Left renal pelvis (tissue), 4 donors: ENCODE measurements around the gene ZDHHC9. TPM values are rescaled to one million over a fixed set of nuclear protein-coding genes. Genes with fewer than 3 reads are reported as not detected.

ENCODE experiments used
- DNase-seq, 4 donors: peaks; one replicate each; pipeline ENCODE4 v3.0.0-alpha.2; 2013; ENCODE audit warnings: low read depth in 4 of 4, low spot score in 3 of 4
- polyA plus RNA-seq, 4 donors: library from polyadenylated mRNA; unstranded; fragments of 120-200 nt; gene quantifications; one replicate each; pipeline ENCODE4 v1.2.1, GENCODE V29; 2013; ENCODE audit not compliant: insufficient read length in 4 of 4

The ZDHHC9 gene
- polyA plus RNA-seq, 4 donors = 40.6 to 50.0 (median 44.6) TPM

DNA sequence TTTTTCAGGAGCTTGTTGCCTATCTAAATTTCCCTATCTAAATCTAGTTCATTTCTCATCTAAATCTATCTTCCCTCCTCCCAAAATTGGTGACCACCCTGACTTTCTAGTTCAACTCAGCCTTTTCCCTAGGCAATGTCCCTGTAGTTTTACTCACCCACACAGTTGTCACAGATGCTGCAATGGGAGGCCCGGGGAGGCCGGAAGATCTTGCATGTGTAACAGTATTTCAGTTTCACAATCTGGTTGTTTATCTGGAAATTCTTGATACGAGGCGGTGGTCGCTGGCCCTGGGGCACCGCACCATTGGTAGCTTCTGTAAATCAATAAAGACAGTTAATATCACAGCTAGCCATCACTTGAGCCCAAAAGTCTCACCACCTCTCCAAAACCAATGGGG, 20.2 kb downstream of the ZDHHC9 start:
- DNase-seq = no peak

DNA sequence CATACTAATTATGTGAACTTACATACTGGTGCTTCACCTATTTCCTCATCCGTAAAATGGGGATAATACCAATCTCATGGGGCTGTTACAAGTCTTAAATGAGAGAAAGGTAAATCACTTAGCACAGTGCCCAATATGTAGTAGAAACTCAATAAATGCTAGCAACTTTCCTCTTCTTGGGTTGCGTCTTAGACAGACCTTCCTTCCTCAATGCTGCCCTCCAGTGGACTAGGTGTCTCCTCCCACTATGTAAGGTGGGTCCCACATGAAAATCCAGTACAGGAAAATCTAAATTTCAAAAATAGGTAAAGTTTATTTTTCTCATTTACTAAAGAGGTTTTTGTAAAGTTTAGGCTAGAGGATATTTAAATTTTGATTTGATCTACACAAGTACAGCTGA, 20.6 kb downstream of the ZDHHC9 start:
- DNase-seq = no peak

DNA sequence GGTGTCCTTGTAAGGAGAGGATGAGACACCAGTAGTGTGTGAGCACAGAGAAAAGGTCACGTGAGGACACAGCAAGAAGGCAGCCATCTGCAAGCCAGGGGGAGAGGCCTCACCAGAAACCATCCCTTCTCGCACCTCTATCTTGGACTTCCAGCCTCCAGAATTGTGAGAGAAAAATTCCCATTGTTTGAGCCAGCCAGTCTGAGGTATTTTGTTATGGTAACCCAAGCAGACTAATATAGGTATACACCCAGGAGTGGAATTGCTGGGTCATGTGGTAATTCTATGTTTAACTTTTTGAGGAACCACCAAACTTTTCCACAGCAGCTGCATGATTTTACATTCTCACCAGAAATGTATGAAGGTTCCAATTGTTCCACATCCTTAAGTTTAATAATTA, 25.6 kb downstream of the ZDHHC9 start:
- DNase-seq = no peak

DNA sequence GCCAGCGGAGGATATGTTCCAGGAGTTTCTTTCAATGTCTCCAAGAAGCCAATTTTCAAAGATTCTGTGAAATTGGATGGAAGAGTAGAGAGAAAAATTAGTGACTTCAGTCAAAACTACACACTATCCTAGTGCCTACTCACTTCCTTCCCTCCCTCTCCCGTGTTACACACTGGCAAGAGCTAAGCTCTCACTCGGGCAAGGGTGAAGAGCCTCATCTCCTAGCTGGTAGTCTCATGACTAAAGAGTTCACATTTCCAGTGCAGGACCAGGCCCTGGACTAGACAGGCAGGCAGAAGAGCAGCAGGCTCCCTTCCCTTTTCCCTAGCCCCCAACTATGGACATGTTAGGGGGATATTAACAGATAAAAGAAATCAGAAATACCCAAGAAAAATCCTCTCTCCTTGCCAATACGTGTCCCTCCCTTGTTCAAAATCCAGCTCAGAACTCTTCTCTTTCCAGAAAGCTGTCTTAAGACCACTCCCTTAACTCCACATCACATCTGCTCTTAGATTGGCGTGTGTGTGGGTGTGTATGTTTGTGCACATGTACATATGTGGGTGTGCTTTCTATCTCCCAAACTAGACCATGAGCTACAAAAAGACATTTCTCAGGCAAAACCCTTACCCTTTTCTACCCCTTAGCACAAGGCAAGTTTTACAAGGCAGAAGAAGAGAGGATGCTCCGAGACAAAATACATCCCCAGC, 29.9 kb downstream of the ZDHHC9 start:
- no peak for DNase-seq

DNA sequence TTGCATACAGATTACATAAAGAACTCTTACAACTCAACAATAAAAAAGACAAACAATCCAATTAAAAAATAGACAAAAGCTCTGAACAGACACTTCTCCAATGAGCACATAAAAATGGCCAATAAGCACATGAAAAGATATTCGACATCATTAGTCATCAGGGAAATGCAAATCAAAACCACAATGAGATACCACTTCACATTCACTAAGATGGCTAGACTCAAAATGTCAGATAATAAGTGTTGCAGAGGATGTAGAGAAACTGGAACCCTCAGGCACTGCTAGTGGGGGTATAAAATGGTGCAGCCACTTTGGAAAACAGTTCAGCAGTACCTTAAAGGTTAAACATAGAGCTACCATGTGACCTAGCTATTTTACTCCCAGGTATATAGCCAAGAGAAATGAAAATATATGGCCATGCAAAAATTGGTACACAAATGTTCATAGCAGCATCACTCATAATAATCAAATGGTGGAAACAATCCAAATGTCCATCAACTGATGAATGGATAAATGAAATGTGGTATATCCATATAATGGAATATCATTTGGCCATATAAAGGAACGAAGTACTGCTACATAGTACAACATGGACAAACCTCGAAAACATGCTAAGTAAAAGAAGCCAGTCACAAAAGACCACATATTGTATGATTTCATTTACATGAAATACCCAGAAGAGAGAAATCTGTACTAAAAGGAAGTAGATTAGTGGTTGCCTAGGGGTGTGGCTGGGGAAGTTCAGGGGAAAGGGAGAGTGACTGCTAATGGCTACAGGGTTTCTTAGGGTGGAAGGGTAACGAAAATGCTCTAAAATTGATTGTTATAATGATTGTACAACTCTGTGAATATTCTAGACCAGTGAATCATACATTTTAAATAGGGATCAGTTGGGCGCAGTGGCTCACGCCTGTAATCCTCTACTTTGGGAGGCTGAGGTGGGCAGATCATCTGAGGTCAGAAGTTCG, 34.6 kb downstream of the ZDHHC9 start:
- DNase-seq = no peak

DNA sequence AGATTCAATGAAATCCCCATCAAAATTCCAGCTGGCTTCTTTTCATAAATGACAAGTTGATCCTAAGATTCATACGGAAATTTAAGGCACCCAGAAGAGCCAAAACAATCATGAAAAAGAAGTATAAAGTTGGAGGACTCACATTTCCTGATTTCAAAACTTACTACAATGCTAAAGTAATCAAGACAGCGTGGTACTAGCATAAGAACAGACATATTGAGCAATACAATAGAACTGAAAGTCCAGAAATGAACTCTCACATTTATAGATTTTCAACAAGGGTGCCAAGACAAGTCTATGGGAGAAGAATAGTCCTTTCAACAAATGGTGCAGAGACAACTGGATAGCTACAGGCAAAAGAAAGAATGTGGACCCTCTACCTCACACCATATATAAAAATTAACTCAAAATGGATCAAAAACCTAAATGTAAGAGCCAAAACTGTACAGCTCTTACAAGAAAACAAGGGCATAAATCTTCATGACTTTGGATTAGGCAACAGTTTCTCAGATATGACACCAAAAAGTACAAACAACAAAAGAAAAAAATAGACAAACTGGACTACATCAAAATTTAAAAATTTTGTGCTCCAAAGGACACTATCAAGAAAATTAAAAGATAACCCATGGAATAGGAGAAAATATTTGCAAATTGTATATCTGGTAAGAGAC, 35.4 kb downstream of the ZDHHC9 start:
- no peak for DNase-seq

DNA sequence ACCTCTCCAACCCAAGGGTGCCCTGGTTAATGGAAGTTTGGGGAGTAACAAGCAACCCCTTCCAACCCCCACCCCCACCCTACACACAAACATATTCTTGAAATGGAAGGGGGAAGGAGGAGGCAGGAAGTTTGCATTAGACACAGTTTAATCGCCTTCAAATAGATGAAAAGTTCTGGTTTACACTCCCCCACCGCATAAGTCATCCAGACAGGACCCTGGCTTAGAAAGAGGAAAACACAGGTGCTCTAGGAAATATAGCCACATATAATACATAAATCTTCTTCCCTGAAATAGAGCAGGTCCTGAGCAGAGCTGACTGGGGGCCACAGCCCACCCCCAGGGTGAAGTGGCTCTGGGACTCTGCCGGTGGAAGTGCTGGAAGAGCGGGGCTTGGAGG, 38.9 kb downstream of the ZDHHC9 start:
- DNase-seq = peak in 1 of 4 donors; percentile 25

DNA sequence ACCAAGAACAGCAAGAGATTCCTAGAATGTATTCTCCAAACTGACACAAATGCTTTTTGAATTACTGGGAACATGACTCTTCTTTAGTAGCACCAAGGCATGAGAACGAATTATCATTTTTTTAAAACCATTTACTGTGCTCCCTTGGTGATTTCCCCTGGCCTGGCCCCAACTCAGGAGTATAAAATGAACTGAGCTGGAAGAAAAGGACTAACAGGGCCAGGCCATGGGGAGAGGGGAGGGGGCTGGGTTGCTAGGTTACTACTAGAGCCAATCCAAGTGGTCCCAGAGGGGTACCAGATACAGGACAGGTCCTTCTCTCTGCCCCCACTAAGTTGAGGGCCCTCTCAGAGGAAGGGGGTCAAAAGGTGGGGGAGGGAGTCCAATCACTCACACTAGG, 40.8 kb downstream of the ZDHHC9 start:
- DNase-seq = no peak

DNA sequence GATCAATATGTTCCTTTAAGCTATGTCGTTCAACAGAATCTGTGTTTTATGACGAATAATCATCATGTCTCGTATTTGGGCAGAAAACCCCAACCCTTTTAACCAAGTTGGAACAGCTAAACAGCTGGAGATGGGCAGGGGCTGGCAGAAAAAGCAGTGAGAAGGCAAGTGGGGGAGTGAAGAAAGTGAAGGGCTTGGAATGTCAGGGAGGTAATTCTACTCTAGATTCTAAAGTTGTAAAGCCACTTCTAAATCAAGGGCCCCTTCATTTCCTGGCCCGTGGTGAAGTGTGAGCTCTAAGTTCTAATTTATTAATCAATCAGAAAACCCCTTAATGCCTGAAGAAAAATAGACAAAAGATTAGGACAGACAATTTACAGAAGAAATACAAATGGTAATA, 43.5 kb downstream of the ZDHHC9 start:
- DNase-seq = no peak

DNA sequence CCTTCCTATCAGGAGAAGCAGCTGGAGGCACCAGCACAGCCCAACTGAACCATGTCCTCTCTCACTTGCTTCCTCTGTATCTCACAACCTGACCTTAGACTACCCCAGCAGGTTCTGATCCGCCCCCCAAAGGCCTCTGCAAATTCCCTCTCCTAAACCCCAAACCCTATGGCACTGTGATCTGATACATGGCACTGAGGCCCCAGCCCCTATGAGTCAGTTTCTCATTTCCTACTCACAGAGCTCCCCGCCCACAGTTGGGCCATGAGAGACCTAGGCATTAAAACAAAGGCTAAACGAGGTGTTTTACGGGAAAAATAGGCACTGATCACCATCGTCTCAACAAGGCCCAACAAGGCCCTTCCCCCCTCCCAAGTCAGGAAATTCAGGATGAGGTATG, 44.8 kb downstream of the ZDHHC9 start:
- DNase-seq = no peak

DNA sequence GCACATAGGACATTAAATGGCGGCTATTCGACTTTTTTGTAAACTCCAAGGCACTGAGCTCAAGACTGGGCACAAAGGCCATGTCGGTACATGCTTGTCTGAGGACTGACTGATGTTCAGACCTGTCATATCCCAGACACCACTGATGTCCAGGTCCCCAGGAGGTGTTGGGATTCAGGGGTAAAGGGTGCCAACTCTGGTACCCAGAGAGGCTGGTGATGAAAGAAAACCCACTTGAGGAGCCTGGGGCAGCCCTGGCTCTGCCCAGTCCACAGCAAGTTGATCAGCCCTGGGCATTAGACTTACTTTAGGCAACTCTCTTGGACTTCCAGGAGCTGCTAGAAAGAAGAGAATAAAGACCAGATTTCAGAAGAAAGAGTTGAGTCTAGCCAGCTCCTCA, 45.2 kb downstream of the ZDHHC9 start:
- no peak for DNase-seq

DNA sequence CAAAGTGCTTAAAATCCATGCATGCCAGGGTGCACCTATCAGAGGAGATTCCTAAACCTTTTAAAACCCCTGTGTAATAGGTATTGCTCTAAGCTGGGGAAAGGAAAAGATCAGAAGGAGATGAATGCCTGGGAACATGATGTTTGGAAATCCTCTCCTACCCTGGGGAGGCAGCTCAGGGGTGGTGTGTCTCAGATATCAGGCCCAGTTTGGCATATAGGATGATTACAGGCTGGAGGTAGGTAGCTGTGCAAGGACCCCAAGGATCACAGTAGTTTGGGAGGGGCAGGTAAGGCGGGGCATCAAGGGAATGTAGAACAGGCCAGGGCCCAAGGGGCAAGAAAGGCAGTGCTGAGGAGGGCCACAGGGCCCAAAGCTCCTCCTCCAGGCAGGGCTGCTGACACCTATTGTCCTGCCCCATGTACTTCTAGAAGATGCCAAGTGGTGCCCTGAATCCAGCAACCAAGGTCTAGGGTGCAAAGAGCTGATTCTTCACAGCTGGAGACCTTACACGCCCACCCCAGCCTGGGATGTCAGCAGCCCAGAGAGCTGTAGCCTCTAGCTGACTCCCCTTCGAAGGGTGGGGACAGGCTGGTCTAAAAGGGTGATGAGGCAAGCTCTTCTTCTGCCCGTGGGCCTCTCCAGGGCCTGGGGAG, 46.3 kb downstream of the ZDHHC9 start:
- DNase-seq = no peak

DNA sequence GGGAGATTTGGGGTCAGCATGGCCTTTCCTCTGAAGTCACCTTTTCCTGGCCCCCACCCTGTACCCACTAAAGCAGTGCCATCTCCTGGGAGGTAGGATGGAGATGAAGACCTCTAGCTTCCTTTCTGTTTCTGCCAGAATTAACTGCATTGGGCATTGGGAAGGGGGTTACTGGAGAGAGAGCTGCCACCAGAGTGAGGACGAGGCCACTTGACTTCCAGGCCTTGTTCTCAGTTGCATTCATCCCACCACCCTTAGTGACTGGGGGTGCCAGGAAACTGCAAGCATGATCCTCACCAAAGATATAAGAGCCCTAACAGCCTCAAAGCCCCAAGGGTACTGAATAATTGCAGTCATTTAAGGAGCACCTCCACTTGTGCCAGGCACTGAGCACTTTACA, 48.1 kb downstream of the ZDHHC9 start:
- no peak for DNase-seq

DNA sequence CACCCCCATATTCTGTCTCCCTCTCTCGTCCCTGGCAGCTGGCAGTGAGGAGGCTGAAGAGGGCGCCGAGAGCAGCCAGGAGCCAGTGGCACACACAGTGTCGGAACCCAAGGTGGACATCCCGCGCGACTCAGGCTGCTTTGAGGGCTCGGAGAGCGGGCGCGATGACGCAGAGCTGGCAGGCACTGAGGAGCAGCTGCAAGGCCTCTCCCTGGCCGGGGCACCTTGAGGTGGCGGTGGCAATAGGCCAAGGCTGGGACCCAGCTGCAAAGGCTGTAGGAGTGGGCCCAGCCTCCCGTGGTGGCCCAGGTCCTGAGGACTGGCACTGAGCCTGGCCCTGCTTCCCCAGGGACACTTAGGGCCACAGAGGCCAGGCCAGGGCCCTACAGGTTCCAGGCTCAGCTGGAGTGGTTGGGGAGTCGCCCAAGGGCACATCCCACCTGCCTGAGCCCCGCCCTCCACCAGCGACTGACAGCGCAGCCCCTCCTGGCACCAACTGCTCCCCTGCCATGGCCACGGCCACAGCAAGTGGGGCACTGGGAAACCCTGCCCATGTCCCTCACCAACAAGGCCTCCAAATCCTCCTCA, 50.0 kb downstream of the ZDHHC9 start:
- no peak for DNase-seq

DNA sequence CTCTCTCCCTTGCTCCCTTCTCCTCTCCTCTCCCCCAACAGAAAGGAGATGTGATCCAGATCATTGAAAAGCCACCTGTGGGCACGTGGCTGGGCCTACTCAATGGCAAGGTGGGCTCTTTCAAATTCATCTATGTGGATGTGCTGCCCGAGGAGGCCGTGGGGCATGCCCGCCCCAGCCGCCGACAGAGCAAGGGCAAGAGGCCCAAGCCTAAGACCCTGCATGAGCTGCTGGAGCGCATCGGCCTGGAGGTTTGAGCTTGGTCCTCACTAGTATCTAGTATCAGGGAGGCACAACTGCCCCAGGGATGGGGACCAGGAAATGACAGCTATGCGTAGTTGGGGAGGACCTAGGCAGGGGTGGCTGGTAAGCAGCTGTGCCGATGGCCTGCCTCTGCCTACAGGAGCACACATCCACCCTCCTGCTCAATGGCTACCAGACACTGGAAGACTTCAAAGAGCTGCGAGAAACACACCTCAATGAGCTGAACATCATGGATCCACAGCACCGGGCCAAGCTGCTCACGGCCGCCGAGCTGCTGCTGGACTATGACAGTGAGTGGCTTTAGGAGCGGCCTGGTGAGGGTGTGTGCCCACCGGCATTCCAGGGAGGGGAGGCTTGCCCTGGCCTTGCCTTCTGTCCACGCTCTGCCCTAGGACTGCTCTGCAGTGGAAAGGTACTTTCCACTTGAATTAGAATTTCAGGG, 50.9 kb downstream of the ZDHHC9 start:
- DNase-seq = no peak

DNA sequence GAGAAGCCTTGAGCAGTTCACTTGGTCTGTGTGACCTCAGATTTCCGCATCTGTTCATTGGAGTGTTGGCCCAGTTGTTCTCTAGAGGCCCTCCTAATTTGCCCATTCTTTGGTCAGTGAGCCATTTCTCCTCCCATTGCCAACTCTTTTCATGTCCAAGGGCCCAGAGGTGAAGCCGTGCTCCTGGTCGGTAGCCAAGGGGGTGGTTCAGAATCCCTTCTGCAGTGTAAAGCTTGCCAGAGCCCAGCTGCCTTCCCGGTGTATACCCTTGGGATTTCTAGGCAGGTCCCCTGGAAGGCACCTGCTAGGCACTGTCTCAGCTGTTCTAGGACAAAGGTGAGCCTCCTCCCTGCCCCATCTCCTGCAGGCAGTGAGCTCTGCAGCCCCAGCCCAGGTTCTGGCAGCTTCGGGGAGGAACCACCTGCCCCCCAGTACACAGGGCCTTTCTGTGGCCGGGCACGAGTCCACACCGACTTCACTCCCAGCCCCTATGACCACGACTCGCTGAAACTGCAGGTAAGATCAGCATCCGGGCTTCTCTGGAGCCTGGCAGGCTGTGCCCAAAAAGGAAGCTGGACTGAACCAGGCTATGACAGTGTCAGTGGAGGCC, 51.6 kb downstream of the ZDHHC9 start:
- no peak for DNase-seq

DNA sequence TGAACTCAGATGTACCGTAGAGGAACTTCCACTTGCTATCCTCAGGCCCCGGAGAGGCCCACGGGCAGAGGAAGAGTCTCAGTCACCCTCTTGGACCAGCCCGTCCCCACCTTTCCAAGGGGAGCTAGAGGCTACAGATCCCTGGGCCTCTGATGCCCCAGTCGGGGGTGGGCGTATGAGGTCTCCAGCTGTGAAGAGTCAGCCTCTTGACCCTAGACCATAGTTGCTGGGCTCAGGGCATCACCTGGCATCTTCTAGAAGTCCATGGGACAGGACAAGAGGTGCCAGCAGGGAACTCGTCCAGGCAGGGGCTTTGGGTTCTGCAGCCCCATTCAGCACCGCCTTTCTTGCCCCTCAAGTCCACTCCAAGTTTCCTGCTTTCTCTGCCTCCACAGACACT, 52.4 kb downstream of the ZDHHC9 start:
- DNase-seq = no peak

DNA sequence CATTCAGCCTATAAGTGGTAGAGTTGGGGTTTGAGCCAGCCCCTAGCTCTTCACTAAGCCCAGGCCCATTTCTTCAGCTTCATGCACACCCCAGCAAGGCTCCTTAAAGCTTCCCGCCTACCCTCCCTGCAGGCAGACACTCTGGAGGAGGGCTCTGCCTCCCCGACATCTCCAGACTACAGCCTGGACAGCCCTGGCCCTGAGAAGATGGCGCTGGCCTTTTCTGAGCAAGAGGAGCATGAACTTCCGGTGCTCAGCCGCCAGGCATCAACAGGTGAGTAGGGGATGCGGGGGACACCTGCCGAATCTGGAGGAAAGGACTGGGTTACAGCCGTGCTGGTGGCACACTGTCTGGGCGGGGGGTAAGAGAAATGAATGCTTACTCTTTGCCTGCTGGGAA, 52.9 kb downstream of the ZDHHC9 start:
- no peak for DNase-seq

DNA sequence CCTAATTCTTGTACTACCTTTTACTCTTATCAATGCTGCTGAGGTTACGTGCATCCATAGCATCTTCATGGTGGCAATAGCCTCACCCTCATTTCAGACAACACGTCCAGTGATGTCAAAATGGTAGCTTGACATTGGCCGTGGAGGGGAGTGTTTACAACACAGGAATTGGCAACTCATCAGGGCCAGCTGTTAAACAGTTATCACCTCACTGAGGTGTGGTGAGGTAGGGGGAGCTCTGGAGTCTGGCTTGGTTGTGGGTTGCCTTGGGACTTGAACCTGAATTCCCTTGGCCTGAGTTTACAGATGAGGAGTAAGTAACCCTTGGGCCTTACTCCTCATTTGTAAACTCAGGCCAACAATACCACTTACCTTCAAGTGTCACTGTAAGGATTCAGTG, 53.5 kb downstream of the ZDHHC9 start:
- DNase-seq = no peak

DNA sequence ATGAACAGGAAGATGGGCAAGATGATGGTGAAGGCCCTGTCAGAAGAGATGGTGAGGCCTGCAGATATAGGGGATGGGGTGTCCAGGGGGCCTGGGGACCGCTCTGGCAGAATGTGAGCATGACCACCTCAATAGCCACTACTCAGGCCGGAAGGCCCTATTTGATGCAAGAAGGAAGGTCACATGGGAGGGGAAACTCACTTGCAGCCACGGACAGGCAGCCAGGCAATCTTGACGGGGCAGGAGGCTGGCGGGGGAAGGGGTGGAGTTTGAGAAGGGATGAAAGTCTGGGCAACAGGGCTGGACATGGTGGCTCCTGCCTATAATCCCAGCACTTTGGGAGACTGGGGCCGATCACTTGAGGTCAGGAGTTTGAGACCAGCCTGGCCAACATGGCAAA, 55.2 kb downstream of the ZDHHC9 start:
- DNase-seq = no peak
